Heart left ventricle (tissue), 16 donors: Measurements from ENCODE around the gene COX7A2. TPM values are rescaled to one million over a fixed set of nuclear protein-coding genes. Genes with fewer than 3 reads are reported as not detected.

Experiments used
- ATAC-seq, 4 donors: fragments of 200-7000 bp; cut with Tn5 transposase; one replicate each; pipeline ENCODE4 v1.9.1; 2020 to 2022; ENCODE audit warnings: moderate library complexity in 4 of 4, mild to moderate bottlenecking in 3 of 4, moderate number of reproducible peaks in 1 of 4
- DNase-seq, 5 donors: peaks; one replicate each; pipeline ENCODE4 v3.0.0-alpha.2; 2020
- H3K27ac ChIP-seq, 12 donors: fragments of 200-600 bp; sonication (generic) in 4 of 12; one replicate each; pipeline versions ENCODE4 v1.5.0 to v1.8.0; 2016 to 2022; ENCODE audit warnings: mild to moderate bottlenecking in 2 of 12
- H3K27me3 ChIP-seq, 9 donors: fragments of 200-600 bp; sonication (generic) in 2 of 9; one replicate each; pipeline versions ENCODE4 v1.5.1 to v1.8.0; 2016 to 2022; ENCODE audit warnings: mild to moderate bottlenecking in 3 of 9
- H3K36me3 ChIP-seq, 9 donors: fragments of 200-600 bp; sonication (generic) in 2 of 9; one replicate each; pipeline versions ENCODE4 v1.5.0 to v1.8.0; 2018 to 2022; ENCODE audit warnings: mild to moderate bottlenecking in 2 of 9
- H3K4me1 ChIP-seq, 12 donors: fragments of 200-600 bp; sonication (generic) in 4 of 12; one replicate each; pipeline versions ENCODE4 v1.5.0 to v1.8.0; 2016 to 2022; ENCODE audit warnings: mild to moderate bottlenecking in 3 of 12
- H3K4me3 ChIP-seq, 12 donors: fragments of 200-600 bp; sonication (generic) in 4 of 12; one replicate each; pipeline versions ENCODE4 v1.5.0 to v1.8.0; 2017 to 2022; ENCODE audit warnings: mild to moderate bottlenecking in 9 of 12, moderate library complexity in 4 of 12
- H3K9me3 ChIP-seq, 12 donors: fragments of 200-600 bp; sonication (generic) in 4 of 12; one replicate each; pipeline versions ENCODE4 v1.5.0 to v1.8.0; 2016 to 2022; ENCODE audit warnings: mild to moderate bottlenecking in 1 of 12
- POLR2A ChIP-seq, 2 donors: fragments of 450-650 bp; IDR thresholded peaks; one replicate each; pipeline ENCODE4 v1.6.1; 2017; ENCODE audit warnings: antibody characterized with exemption in 2 of 2, mild to moderate bottlenecking in 2 of 2, moderate library complexity in 2 of 2
- WGBS, 4 donors: extraction: QIAGEN DNeasy Blood & Tissue Kit in 2 of 4; methylation state at CpG; one replicate each; pipeline versions ENCODE4 v1.1.5 to v1.1.7; 2013 to 2018; 5-methylcytosine and 5-hydroxymethylcytosine counted together
- intact Hi-C, 10 donors: fragments of 100-400 bp; cut with DNase I; formaldehyde crosslinking; loops; one replicate each; pipeline versions ENCODE4 v1.11.1 to v1.14.2; 2022
- polyA plus RNA-seq, 2 donors: library from polyadenylated mRNA; stranded (reverse); fragments of 200-250 nt; gene quantifications; one replicate each; pipeline ENCODE4 v1.2.3, GENCODE V29; 2013
- total RNA-seq, 9 donors: library from RNA; depleted of rRNA in 2 of 9; stranded (reverse); fragments of >200 nt in 2 of 9; fragmentation: NEBNext Ultra II Directional in 3 of 9; extraction: Animal tissue kit (Norgen Biotek cat#: 25700) in 3 of 9; gene quantifications; one replicate each; pipeline versions ENCODE4 v1.1.0 to v1.2.4, GENCODE V29; 2016 to 2023
- TF ChIP-seq, protein P1 (sequence below), 12 donors: fragments of 200-600 bp; sonication (generic) in 4 of 12; IDR thresholded peaks; one replicate each; pipeline versions ENCODE4 v1.5.0 to v1.8.0; 2018 to 2022; ENCODE audit warnings: antibody characterized with exemption in 12 of 12, mild to moderate bottlenecking in 5 of 12
- donor health status: ischemic (EF 13 %, LVEDD 7.1; RV severe dilation, severe dysfunction).
- donor health status: healthy with polysubstance abuse.
- donor health status: DM: no; HTN: yes; CAD: no.
- donor health status: DM: no; HTN: no; CAD: no.
- donor health status: ischemic (EF 25% LVEDD 6.9; RV normal size, moderate dysfunction).
- donor health status: ischemic (EF 25% LVEDD 5.7; RV mildly dilated, moderate dysfunction).
- donor health status: healthy.
- donor health status: DM: yes; HTN: yes; CAD: no.
- donor health status: ischemic (EF 35%, LVEDD 5.7; RV mildly dilated, moderate dysfunction).
- donor health status: nonischemic (EF 11% LVEDD 7.7; RV severe dilation, severe dysfunction).
- donor health status: DM: yes; HTN: yes; CAD: no.
- donor health status: PGD.
- donor health status: ischemic (EF 29% LVEDD 5.4; RV normal size, mild dysfunction).
- donor health status: nonischemic (EF 23%, LVEDD 6.1; RV moderate dilation, normal function).

COX7A2 gene
- total and polyA plus RNA-seq, 11 donors = 646 to 1,466 (median 1,110) TPM

- intact Hi-C loops = no loop called here
- Histone ChIP-seq H3K27ac (no peak overlapping the region), H3K36me3 (peaks cover 0 to 50% (median 0%) of the 10 kb centered on the region in 9 donors), H3K27me3 (no peaks in the 10 kb centered on the region), H3K4me3 (no peak overlapping the region), H3K4me1 (no peaks in the 10 kb centered on the region), H3K9me3 (peaks cover 0 to 13% (median 0%) of the 10 kb centered on the region in 12 donors)
- ATAC-seq (no peak), DNase-seq (no peak)
- TF ChIP-seq, protein P1, sequence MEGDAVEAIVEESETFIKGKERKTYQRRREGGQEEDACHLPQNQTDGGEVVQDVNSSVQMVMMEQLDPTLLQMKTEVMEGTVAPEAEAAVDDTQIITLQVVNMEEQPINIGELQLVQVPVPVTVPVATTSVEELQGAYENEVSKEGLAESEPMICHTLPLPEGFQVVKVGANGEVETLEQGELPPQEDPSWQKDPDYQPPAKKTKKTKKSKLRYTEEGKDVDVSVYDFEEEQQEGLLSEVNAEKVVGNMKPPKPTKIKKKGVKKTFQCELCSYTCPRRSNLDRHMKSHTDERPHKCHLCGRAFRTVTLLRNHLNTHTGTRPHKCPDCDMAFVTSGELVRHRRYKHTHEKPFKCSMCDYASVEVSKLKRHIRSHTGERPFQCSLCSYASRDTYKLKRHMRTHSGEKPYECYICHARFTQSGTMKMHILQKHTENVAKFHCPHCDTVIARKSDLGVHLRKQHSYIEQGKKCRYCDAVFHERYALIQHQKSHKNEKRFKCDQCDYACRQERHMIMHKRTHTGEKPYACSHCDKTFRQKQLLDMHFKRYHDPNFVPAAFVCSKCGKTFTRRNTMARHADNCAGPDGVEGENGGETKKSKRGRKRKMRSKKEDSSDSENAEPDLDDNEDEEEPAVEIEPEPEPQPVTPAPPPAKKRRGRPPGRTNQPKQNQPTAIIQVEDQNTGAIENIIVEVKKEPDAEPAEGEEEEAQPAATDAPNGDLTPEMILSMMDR (IDR thresholded peaks at IDR 0.05) = no peak
- no peak for TF ChIP-seq POLR2A (IDR thresholded peaks at IDR 0.05)
- whole genome bisulfite sequencing, 4 donors = 51 to 62% (median 56%) methylated on average over 3 of the region's 3 CpGs
Measured at GRCh38 chr6:75188221-75188925, 55.2 kb downstream of the COX7A2 start.

Other genes starting within 250 kb of the COX7A2 start
- gene COL12A1, start 37.7 kb downstream of the COX7A2 start, total RNA-seq = 10 to 100 TPM in 8 of 9 donors, 1 to 10 TPM in 1; 9.4 to 26.8 (median 24.0) TPM
- 1 to 10 TPM; 3.1 to 4.7 TPM for gene COL12A1, start 37.7 kb downstream of the COX7A2 start, polyA plus RNA-seq
- gene TMEM30A, start 41.0 kb upstream of the COX7A2 start, total RNA-seq = 10 to 100 TPM; 30.8 to 86.3 (median 58.2) TPM
- gene TMEM30A, start 41.0 kb upstream of the COX7A2 start, polyA plus RNA-seq = 10 to 100 TPM; 21.8 to 54.2 TPM
- gene FILIP1, start 250.0 kb upstream of the COX7A2 start, total RNA-seq = 100 to 1,000 TPM in 8 of 9 donors, 10 to 100 TPM in 1; 91.1 to 230 (median 177) TPM
- gene FILIP1, start 250.0 kb upstream of the COX7A2 start, polyA plus RNA-seq = 10 to 100 TPM; 49.2 to 63.1 TPM